Activated CD8-positive, alpha-beta memory T cell treated with anti-CD3 and anti-CD28 coated beads for 48 hours (primary cell): Measurements from ENCODE around the gene ECHDC3.

Source experiments
- DNase-seq, 3 experiments: peaks; one replicate each; pipeline ENCODE4 v3.0.0-alpha.2; 2020; ENCODE audit warnings: low read depth in 2 of 3, low spot score in 2 of 3

The ECHDC3 gene

DNA sequence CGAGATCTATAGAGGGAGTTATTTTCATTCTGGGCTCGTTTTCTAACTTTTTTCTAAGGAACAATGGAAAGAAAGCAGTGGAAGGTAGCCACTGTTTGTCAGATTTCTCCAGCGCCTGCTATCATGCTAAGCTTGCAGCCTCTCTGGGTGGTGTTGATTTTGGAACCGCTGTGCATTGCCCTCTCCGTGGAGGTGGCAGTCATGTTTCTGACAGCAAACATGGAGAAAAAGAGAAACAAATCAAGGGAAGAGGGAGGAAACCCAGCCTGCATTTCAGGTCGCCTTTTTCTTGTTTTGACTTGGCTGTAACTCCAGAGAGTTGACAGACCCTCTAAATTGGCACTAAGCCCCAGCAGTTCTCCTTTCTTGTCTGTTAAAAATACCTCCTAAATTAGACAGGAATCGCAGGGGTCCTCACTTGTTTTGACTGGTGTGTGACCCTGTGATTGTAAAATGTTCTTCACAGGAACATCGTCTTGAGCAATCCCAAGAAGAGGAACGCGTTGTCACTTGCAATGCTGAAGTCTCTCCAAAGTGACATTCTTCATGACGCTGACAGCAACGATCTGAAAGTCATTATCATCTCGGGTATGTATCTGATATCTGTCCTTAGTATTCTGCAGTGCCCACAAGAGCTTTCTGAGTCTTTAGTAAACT is 4.8 kb downstream of the ECHDC3 start:
- no peak for DNase-seq

DNA sequence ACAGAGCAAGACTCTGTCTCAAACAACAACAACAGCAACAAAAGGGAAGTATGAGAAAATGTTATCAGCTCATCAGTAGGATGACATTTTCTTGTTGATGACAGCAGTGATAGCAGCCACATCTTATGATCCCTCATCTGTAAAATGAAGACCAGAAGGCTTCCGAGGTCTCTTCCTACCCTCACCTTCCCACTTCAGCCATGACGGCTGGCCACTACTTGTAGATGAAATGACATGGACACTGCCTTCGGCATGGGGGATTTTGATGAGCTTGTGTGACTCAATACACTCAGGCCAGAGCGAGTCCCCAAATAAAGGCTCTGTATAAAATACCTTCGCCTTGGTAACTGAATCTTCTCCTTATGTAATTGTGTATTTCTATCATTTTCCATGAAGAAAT is 6.7 kb downstream of the ECHDC3 start:
- DNase-seq, result no peak

DNA sequence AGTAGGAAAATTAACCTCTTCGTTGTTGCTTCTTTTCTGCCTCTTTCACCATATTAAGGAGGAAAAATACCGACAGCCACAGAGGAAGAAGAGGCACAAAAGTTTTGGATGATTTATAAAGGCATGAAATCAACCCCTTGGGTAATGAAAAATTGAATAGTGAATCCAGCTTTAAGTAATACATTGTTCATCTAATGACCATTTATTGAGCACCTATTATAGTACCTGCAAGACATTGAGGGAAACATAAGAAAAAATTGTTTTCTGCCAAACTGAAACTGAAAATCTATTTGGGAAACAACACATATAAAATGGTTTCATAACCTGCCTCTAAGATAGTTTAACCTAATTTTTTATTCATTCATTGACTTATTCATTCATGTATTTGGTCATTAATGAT is 8.2 kb downstream of the ECHDC3 start:
- DNase-seq, result no peak

DNA sequence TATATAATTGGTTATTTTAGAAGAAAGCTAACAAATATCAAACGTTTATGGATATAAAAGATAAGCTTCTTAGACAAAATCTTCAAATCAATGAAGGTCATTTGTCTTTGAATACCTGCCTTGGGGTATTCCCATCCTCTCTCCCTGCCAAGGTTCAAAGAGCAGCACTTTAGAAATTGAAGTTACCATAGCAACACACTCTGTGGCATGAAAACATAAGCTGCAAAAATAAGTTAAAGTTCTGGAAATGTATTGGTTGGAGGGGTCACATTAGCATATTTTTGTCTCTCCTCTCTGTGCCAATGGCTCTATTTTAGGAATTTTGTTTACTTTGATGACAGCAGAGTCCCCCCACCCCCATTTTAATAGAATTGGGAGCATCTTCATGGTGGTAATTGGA is 12.0 kb downstream of the ECHDC3 start:
- DNase-seq, result no peak

DNA sequence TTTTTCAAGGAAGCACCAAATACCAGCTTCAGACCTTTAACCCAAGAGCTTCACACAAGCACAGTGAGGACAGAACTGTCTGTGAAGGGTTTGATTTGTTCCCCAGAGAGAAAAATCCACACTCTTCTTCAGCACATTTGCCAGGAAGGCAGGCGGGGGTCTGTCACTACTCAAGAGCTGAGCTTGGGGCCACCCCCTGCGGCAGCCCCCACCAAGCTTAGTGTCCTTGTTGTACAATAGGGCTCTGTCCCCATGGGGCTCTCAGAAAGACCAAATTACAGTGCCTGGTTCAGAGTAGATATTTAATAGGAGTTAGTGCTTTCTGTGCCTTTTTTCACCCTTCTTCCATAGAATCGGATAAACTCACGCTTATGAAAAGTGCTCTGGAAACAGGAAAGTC is 12.4 kb downstream of the ECHDC3 start:
- DNase-seq, result no peak

DNA sequence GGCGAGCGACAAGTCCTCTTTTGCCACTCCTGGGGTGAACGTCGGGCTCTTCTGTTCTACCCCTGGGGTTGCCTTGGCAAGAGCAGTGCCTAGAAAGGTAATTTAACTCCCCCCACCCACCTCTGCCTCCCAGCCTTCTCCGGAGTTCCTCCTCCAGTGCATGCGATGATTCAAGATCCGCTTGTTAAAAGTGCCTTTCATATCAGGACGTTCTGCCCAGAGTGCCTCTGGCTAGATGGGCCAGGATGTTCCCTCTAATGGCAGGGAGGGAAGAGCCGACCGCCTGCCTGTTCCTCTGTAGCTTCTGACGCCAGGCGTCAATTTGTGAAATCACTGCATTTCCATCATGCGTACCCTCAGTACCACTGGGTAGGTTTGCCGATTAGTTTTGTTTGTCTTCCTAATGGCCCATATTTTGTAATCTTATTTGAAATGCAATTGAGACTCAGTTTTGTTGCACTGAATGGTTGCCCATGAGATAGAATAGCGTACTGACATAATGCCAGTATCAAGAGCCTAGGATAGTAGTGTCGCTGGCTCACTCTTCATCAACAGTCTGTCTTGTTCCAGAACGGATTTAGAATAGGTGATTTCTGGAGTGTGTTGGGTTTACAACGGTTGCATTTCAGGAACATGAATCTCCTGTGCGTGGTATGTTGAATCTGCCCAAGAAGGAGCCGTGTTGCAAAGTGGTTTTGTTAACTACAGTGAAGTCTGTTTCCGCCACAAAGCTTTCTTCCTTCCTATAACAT is 13.5 kb downstream of the ECHDC3 start:
- no peak for DNase-seq

DNA sequence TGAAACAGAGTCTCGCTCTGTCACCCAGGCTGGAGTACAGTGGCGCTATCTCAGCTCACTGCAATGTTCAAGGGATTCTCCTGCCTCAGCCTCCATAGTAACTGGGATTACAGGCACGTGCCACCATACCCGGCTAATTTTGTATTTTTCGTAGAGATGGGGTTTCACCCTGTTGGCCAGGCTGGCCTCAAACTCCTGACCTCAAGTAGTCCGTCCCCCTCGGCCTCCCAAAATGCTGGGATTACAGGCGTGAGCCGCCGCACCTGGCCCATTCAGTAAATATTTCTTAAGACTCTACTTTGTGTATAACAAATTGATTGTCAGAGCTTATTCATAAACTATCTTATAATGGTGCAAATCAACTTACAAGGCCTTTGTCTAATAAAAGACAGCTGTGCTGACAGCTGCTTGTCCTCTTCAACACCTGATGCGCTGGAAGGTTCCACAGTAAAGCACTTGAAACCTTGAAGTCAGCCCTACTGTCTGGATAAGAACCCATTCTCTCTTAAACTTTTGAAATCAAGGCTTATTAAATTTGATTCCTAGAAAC is 14.7 kb downstream of the ECHDC3 start:
- DNase-seq, result no peak

DNA sequence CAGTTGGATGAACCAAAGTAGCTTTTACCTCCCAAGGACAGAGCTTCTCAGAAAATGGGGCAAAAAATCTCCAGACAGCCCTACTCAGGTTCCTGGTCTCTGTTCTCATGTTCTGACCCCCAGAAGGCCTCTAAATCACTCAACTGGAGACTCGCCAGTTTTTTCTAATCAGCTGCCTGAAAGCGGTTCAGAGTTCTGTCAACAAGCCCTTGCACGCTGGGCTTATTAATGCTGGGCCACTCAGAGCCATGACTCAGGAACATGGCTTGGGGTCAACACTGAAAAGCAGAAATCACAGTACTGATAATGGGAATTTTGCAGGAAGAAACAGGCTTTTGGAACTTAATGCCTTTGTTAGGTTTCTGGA is 15.3 kb downstream of the ECHDC3 start:
- DNase-seq, result no peak

DNA sequence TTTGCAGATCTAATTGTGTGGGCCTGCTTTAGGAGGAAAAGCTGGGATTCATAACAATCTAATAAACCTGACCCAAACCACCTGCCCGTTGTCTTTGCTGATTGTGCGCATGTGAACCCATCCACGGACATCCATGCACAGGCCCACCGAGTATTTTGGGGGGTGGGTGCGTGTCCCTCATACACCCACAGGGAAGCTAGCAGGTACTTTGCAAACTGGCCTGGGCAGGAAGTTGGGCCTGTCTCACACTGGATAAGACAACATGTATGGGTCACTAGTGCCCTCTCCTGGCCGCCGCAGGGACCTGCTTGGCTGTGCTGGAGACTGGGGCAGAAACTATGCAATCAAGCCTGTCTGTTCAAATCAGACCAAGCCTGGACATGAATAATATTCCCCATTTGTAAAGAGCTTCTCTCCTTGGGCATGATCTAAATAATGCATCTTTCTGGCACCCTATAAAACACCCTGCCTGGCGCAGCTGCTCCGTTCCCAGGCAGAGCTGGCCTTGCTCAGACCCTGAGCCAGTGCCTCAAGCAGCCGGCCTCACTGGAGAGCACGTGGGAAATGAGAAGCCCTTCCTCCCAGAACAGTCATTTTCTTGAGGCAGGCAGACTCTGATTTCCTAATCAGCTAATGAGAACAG is 15.8 kb downstream of the ECHDC3 start:
- peak; percentile 60 to 72 (median 66) for DNase-seq

DNA sequence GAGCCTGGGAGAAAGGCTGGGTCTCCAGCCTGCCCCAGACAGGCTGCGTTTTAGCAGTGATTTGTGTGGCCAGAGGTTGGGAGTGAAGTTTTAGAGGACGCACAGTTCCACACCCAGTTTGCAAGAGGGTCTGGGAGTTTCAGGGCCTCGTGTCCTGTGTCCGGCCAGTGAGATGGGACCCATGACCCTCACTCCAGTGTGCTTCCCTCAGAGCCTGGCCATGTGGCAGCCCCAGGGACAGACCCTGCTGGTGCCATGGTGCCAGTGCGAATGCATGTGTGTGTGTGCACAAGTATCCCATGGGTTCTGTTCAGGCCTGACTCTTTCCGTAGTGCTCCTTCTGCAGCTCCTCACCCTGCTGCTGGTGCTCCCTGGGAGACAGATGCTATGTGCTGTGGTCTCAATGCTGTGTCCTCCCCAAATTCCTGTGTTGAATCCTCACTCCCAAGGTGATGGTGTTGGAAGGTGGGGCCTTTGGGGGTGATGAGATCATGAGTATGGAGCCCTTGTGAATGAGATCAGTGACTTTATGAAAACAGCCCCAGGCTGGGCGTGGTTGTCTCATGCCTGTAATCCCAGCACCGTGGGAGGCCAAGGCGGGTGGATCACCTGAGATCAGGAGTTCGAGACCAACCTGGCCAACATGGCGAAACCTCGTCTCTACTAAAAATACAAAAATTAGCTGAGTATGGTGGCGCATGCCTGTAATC is 16.5 kb downstream of the ECHDC3 start:
- no peak for DNase-seq

DNA sequence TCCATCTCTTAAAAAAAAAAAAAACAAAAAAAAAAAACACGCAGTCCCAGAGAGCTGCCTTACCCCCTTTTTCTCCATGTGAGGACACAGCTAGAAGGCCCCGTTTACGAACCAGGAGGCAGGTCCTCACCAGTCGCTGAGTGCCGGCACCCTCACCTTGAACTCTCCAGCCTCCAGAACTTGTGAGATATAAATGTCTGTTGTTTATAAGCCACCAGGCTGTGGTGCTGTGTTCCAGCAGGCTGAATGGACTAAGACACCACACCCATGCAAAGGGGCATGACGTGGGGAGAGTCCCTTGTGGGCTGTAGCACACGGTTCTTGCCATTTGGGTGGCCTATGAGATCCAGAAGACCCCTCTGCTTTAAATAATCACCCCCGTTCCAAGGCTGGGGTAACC is 17.2 kb downstream of the ECHDC3 start:
- no peak for DNase-seq

DNA sequence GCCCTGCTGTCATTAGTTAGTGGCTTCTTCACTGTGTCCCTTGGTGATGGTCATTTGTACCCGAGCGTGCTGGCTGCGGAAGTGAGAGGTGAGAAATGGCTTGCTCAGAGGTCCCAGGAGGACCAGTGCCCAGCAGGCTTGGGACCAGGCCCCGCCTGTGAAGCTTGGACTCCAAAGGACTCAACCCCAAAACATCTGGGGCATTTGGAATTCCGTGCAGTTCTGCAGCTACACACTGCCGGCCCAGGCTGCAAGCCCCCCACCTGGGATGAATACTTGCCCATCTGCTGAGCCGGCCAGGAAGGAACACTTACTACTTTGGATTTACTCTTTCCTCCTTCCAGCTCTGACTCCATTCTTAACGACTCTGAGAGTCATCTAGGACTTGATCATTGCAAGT is 18.0 kb downstream of the ECHDC3 start:
- no peak for DNase-seq

DNA sequence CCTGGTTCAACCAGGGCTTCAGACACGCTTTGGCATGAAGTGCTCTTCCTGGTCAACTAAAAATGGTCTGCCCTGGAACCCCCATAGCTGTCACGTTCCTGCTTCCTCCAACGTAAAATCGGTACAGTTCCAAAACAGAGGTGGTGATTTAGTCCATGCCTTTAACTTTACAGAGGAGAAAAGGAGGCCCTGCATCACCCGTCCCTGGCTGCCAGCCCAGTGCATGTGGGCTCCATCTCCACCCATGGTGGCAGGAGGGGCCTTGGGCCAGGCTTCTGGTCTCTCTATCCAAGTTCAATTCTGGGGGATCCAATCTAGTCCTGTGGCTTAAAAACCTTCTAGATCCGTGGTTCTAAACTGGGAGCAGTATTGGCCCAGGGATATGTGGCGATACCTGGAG is 18.7 kb downstream of the ECHDC3 start:
- DNase-seq, result no peak

DNA sequence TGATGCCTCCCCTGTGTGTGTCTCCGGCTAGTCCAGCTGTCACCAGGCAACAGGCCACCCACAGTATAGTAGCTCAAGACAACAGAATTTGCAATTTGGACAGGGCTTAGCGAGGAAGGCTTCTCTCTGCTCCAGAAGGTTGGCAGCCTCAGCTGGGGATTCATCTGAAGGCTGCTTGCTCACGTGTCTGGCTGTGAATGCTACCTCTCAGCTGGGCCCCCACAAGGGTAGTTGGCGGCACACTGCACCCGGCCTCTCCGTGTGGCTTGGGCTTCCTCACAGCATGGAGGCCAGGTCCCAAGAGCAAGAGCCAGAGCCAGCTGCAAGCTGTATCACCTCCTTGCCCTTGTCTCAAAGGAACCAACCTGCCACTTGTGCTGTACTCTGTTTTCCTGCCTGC is 19.2 kb downstream of the ECHDC3 start:
- no peak for DNase-seq

DNA sequence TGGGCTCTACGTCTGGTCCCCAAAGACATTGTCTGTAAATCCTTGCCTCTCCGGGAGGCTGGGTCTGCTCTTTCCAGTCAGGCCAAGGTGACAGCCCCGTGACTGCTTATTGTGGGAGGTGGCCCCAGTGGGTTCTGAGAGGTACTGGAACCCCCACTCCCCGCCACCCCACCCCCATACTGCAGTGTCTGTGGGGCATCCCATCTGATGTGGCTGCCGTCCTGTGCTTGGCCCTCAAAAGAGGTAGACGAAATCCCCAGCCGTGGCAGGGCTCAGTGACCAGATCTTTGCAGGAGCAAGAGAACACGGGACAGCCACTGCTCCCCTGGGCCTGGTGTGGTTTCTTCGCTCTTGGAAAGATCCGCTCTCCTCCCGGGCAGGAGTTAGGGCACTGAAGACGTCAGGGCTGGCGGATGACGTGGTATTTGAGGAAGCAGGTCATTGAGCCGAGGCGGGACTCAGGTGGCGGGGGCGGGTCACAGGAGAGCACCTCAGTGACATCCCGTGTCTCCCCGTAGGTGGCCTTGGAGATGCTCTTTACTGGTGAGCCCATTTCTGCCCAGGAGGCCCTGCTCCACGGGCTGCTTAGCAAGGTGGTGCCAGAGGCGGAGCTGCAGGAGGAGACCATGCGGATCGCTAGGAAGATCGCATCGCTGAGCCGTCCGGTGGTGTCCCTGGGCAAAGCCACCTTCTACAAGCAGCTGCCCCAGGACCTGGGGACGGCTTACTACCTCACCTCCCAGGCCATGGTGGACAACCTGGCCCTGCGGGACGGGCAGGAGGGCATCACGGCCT is 20.7 kb downstream of the ECHDC3 start:
- no peak for DNase-seq

DNA sequence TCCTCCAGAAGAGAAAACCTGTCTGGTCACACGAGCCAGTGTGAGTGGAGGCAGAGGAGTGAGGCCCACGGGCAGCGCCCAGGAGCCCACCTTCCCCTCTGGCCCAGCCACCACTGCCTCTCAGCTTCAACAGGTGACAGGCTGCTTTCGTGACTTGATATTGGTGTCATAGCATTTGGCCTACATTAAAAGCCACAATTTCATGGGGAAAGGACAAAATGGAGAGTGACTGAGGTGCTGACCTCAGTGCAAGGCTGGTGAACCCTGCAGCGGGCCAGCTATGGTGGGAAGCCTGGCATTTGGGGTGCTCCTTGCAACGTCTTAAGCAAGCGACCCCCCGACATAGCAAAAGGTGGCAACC is 21.3 kb downstream of the ECHDC3 start:
- no peak for DNase-seq

DNA sequence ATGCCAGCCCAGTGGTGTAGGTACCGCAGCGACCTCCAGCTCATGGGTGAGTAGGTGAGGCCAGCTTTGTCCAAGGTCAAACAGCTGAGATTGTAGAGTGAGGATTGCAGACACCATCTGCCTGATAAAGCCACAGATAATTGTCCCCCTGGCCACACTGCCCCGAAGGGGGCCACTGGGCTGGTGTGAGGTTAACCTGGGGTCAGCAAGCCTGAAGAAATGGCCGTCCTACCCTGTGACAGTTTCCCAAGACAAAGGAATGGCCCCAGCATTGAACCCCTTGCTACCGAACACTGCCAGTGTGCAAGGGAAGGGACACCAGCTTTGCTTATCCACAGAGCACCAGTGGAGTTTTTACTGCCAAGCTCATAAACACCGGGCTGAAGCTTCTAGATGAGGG is 23.0 kb downstream of the ECHDC3 start:
- no peak for DNase-seq

DNA sequence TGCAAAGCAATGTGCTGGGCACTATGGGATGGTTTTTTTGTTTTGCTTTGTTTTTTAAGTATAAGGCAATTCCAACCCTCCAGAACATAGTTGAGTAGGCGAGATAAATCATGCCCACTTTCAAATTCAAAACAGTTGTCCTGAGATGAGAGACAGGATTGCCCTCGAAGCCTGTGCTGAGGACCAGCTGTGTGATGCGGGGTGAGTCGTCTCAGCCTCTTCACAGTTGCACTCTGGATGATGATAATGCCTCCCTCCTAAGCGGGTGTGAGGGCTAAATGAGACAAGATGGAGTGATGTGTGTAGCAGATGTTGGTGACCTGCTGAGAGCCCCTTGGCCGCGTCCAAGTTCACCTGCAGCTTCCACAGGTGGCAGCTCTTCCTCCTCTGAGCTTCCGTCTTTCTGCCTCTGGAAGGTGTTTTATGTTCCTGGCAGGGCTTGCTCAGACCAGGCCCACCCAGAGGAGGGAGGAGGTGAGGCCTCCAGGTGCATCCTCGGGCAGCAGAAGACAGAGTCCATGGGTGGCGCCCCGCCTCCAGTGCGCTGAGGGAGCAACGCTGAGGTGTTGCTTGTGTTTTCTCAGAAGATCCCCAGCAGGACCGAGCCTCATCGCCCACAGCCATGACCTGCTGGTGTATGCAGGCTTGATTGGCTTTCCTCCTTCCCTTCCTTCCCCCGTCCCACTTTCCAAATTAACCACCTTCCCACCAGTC is 30.6 kb downstream of the ECHDC3 start:
- DNase-seq, result no peak

DNA sequence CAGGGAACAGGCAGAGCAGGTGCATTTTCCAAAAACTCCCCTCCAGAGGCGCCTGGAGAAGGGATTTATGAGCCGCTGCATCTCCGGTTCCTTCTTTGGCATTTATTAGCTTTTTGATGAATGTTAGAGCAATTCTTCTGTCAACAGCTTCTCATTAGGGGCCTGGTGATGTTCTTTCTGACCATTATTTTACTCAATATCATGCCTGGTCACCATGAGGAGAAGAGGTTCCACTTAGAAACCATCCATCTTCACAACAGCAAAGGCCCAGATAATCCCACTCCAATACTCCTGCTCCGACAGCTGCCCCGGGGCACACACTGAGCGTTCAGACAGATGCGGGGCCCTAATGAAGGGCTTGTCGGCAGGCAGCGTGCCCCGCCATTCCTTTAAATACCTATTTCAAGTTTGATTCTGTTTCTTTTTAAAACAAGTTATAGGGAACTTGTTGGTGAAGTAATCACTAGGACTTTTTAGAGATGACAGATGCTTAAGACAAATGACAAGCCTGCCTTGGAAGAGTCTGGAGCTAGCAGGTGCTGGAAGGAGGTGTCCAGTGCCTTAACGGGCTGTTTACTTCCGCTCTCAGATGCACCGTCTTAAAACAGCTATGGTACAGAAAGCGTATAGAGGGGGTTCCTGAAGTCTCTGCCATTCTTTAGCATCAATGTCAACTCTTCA is 31.7 kb downstream of the ECHDC3 start:
- no peak for DNase-seq

DNA sequence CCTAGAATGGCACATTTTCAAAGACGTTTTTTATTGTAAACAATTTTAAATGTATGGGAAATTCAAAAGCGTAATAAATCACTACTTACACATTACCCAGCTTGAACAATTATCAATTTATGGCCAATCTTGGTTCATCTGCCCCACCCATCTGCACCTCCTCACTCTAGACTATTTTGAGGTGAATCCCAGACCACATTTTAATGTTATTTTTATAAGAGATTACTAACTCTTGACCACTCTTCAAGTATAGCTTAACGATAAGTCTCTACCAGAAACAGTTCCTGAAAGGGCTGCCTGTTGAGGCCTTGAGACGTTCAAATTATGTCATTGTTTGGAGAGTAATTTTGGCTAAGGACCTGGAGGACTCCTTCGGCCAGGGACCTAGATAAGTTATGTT is 33.2 kb downstream of the ECHDC3 start:
- no peak for DNase-seq
